Adipocyte (in vitro differentiated cells): ENCODE measurements around the gene TMEM19.
A peak's percentile ranks its signal among the peaks of the same experiment; 100 is the strongest.

Experiments used
- DNase-seq: peaks from one replicate; pipeline ENCODE4 v3.0.0-alpha.2; 2015; ENCODE audit warnings: low read depth
- H3K27me3 ChIP-seq: replicated peaks from 2 replicates; pipeline ENCODE4 v1.7.0; 2013; ENCODE audit warnings: mild to moderate bottlenecking, low read length, moderate library complexity; ENCODE audit not compliant: control insufficient read depth, insufficient read depth
- H3K36me3 ChIP-seq: 2 replicates; pipeline ENCODE4 v1.7.0; 2013; ENCODE audit warnings: low read length, mild to moderate bottlenecking, moderate library complexity; ENCODE audit not compliant: control insufficient read depth, insufficient read depth, severe bottlenecking
- H3K4me1 ChIP-seq: 2 replicates; pipeline ENCODE4 v1.7.0; 2013; ENCODE audit warnings: mild to moderate bottlenecking, low read length, moderate library complexity; ENCODE audit not compliant: control insufficient read depth, insufficient read depth
- H3K4me3 ChIP-seq: 2 replicates; pipeline ENCODE4 v1.7.0; 2013; ENCODE audit warnings: mild to moderate bottlenecking, low read length, moderate library complexity
- H3K9ac ChIP-seq: 2 replicates; pipeline ENCODE4 v1.7.0; 2013; ENCODE audit warnings: mild to moderate bottlenecking, low read length, moderate library complexity
- H3K9me3 ChIP-seq: 2 replicates; pipeline ENCODE4 v1.7.0; 2013; ENCODE audit warnings: mild to moderate bottlenecking, low read length, moderate library complexity; ENCODE audit not compliant: control insufficient read depth

The TMEM19 gene

DNA sequence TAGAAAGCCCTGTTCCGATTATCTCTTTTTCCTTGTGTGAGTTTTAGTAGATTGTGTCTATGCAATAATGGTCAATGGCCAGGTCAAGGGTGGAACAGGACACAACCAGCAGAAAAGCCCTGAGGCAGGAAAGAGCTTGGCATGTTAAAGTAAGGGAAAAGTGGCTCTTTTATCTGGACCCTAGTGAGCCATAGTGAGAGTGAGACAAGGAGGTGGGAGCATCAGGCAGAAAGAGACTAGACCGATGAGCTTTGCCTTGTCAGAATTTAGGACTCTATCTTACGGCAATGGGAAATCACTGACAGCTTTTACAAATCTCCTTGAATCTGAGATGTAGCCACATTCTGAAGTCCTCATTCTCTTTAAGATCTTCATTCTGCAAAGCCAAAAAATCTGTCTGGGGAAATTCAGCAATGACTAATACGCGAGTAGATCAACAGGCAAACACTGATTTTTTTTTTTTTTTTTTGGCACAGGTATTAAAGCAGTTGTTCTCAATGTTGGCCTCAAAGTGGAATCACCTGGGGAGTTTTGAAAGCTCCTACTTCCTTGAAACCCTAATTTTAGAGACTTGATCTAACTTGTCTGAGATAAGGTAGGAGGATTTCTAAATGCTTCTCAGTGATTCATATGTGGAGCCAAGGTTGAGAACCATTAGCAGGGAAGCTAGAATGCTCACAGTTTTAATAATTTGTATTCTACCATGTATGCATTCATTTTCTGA lies 33.9 kb downstream of the TMEM19 start:
- H3K9ac ChIP-seq: no peak overlapping the region

DNA sequence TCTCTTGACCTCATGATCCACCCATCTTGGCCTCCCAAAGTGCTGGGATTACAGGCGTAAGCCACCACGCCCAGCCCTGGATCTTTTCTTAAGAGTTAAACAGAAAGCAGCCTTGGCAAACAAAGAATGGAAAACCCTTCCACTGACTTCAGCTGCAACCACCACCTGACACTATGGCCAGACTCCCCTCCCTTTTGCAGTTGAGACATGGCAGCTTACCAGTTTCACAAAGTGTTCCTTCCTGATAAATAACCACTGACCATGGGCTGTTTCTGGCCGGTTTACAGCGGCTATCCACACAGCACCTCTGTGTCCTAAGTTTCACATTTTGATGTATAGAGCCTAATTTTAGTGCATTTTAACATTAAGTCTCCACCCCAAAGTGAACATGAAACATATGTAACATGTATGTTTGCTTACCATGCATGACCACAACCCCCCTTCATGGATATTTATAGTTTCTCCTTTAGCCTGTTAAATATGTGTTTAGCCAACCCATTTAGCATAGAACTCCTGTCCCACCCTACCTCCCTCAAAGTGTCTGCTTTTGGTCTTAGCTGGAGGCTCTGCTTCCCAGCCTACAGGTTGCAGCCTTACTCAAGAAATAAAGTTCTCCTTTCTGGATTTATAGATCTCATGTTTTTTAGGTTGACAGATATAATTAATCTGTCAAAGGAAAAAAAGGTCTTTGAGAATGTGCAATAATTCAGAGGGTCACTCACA lies 36.1 kb downstream of the TMEM19 start:
- Histone ChIP-seq H3K4me1 (no peaks in the 10 kb centered on the region), H3K9me3 (peaks cover 4% of the 10 kb centered on the region), H3K9ac (no peak overlapping the region), H3K36me3 (no peaks in the 10 kb centered on the region), H3K27me3 (no peaks in the 10 kb centered on the region), H3K4me3 (no peak overlapping the region)
- DNase-seq: no peak

More for the DNA sequence above, 33.9 kb downstream of the TMEM19 start:
- Histone ChIP-seq H3K4me3 (no peak overlapping the region), H3K4me1 (no peaks in the 10 kb centered on the region), H3K27me3 (no peaks in the 10 kb centered on the region), H3K9me3 (no peaks in the 10 kb centered on the region), H3K36me3 (no peaks in the 10 kb centered on the region)
- no peak for DNase-seq

- H3K36me3 ChIP-seq: no peaks in the 10 kb centered on the region
Measured at GRCh38 chr12:71725011-71725410, 39.1 kb downstream of the TMEM19 start.

GRCh38 chr12:71726548-71726947 lies 40.7 kb downstream of the TMEM19 start:
- peaks cover 4% of the 10 kb centered on the region for H3K9me3 ChIP-seq
- H3K27me3 ChIP-seq: no peaks in the 10 kb centered on the region
- no peak for DNase-seq
- H3K9ac ChIP-seq: no peak overlapping the region
- no peak overlapping the region for H3K4me3 ChIP-seq
- H3K4me1 ChIP-seq: no peaks in the 10 kb centered on the region
- H3K36me3 ChIP-seq: no peaks in the 10 kb centered on the region

More at GRCh38 chr12:71725011-71725410, 39.1 kb downstream of the TMEM19 start:
- Histone ChIP-seq H3K4me1 (no peaks in the 10 kb centered on the region), H3K9me3 (peaks cover 4% of the 10 kb centered on the region), H3K9ac (no peak overlapping the region), H3K4me3 (no peak overlapping the region), H3K27me3 (no peaks in the 10 kb centered on the region)
- peak; percentile 53 for DNase-seq

GRCh38 chr12:71727958-71728357 lies 42.1 kb downstream of the TMEM19 start:
- Histone ChIP-seq H3K9me3 (peaks cover 4% of the 10 kb centered on the region), H3K27me3 (no peaks in the 10 kb centered on the region), H3K4me3 (no peak overlapping the region), H3K9ac (no peak overlapping the region), H3K36me3 (no peaks in the 10 kb centered on the region), H3K4me1 (no peaks in the 10 kb centered on the region)
- DNase-seq: no peak

GRCh38 chr12:71730936-71731335 lies 45.1 kb downstream of the TMEM19 start:
- no peak for DNase-seq
- no peaks in the 10 kb centered on the region for H3K9me3 ChIP-seq
- H3K4me3 ChIP-seq: no peak overlapping the region
- H3K4me1 ChIP-seq: no peaks in the 10 kb centered on the region
- no peaks in the 10 kb centered on the region for H3K27me3 ChIP-seq
- H3K36me3 ChIP-seq: no peaks in the 10 kb centered on the region
- no peak overlapping the region for H3K9ac ChIP-seq

- no peaks in the 10 kb centered on the region for H3K4me1 ChIP-seq
- H3K36me3 ChIP-seq: no peaks in the 10 kb centered on the region
- no peaks in the 10 kb centered on the region for H3K9me3 ChIP-seq
- DNase-seq: no peak
- H3K4me3 ChIP-seq: no peak overlapping the region
- H3K27me3 ChIP-seq: no peaks in the 10 kb centered on the region
- no peak overlapping the region for H3K9ac ChIP-seq
Measured at GRCh38 chr12:71731439-71732356, 45.8 kb downstream of the TMEM19 start.

DNA sequence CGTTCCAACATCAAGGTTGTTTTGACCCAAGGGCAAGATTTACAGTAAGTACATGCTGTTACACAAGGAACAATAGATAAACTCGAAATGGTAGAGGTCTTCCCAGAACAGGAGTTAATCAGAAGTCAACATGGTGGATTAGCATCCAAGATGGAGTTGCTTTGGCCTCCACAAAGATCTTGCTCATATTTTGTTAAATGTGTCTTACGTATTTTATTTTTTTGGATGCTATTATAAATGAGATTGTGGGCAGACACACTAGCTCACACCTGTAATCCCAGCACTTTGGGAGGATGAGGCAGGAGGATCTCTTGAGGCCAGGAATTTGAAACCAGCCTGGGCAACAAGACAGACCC lies 46.5 kb downstream of the TMEM19 start:
- Histone ChIP-seq H3K4me1 (no peaks in the 10 kb centered on the region), H3K27me3 (no peaks in the 10 kb centered on the region), H3K4me3 (no peak overlapping the region), H3K9ac (no peak overlapping the region), H3K36me3 (no peaks in the 10 kb centered on the region), H3K9me3 (no peaks in the 10 kb centered on the region)
- DNase-seq: no peak

- H3K27me3 ChIP-seq: no peaks in the 10 kb centered on the region
Measured at GRCh38 chr12:71737197-71737596, 51.3 kb downstream of the TMEM19 start.

DNA sequence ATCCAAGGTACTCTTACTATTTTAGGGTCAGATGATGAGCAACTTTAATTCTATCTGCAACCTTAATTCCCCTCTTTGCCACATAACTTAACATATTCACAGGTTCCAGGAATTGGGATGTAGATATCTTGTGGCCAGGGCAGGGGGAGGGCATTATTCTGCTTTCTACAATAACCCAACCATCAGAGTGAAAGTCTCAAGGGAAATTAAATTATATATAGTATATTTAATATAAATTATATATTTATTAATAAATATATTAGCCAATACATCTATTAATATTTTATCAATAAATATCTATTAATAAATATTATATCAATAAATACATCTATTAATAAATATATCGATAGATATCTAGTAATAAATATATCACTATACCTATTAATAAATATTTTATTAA lies 57.1 kb downstream of the TMEM19 start:
- DNase-seq: no peak
- H3K4me3 ChIP-seq: no peak overlapping the region
- no peaks in the 10 kb centered on the region for H3K36me3 ChIP-seq
- H3K9ac ChIP-seq: no peak overlapping the region
- H3K4me1 ChIP-seq: no peaks in the 10 kb centered on the region
- H3K9me3 ChIP-seq: no peaks in the 10 kb centered on the region
- H3K27me3 ChIP-seq: no peaks in the 10 kb centered on the region

More at GRCh38 chr12:71737197-71737596, 51.3 kb downstream of the TMEM19 start:
- H3K9me3 ChIP-seq: no peaks in the 10 kb centered on the region
- no peaks in the 10 kb centered on the region for H3K36me3 ChIP-seq
- DNase-seq: no peak
- H3K4me1 ChIP-seq: no peaks in the 10 kb centered on the region
- no peak overlapping the region for H3K4me3 ChIP-seq
- no peak overlapping the region for H3K9ac ChIP-seq
